ENCODE results near the gene INTS1.

Gene INTS1

GRCh38 chr7:1508277-1508758 is 4.1 kb upstream of the INTS1 start:
- DNase-seq (ENCODE audit: low read depth in 3 of 3, low spot score in 1 of 3): no peak

DNA sequence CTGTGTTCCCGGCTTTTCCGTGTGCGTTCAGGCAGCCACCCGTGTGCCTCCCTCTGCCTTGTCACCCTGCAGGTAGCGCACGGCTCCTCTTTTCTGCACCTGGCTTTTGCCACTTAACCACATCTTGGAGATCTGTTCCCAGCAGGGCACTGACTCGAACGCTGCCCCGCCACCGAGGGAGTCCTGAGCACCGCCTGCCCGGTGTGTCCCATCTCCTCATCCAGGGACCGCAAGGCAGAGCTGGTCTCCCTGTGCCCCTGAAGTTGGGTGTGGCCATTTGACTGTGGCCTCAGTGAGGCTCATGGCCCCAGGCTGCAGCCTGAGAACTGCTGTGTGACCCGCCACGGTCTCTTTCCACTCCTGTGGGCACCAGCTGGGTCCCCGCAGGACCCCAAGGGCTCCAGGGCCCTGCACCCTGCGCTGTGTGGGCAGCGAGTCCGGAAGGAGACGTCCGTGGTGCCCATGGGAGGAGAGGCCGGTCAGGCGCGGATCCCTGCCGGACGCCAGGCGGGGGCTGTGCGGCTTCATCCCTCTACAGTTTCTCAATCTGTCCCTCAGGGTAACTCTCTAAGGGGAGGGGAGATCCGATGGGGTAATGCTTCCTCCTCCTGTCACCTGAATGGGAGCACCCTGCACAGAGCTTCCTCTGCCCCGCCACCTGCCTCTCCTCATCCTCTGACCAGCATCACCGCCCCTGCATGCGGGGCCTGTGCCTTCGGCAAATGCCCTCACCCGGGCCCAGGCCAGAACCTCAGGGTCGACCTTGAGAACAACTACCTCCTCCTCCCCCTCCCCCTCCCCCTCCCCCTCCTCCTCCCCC is 1.8 kb upstream of the INTS1 start:
- no peak for DNase-seq (ENCODE audit: low read depth in 3 of 3, low spot score in 1 of 3)

GRCh38 chr7:1503390-1503789 is 799 bp downstream of the INTS1 start:
- DNase-seq (ENCODE audit: low read depth in 3 of 3, low spot score in 1 of 3): no peak

- no peak for DNase-seq (ENCODE audit: low read depth in 3 of 3, low spot score in 1 of 3)
Measured at GRCh38 chr7:1502845-1503244, 1.3 kb downstream of the INTS1 start.

- DNase-seq (ENCODE audit: low read depth in 3 of 3, low spot score in 1 of 3): no peak
Measured at GRCh38 chr7:1501487-1502270, 2.5 kb downstream of the INTS1 start.

GRCh38 chr7:1500064-1500807 is 4.0 kb downstream of the INTS1 start:
- DNase-seq (ENCODE audit: low read depth in 3 of 3, low spot score in 1 of 3): no peak

GRCh38 chr7:1499367-1500029 is 4.7 kb downstream of the INTS1 start:
- DNase-seq (ENCODE audit: low read depth in 3 of 3, low spot score in 1 of 3): no peak

- DNase-seq (ENCODE audit: low read depth in 3 of 3, low spot score in 1 of 3): no peak
Measured at GRCh38 chr7:1498370-1499305, 5.6 kb downstream of the INTS1 start.

- no peak for DNase-seq (ENCODE audit: low read depth in 3 of 3, low spot score in 1 of 3)
Measured at GRCh38 chr7:1497293-1497927, 6.8 kb downstream of the INTS1 start.

GRCh38 chr7:1496531-1497292 is 7.5 kb downstream of the INTS1 start:
- DNase-seq (ENCODE audit: low read depth in 3 of 3, low spot score in 1 of 3): no peak

- DNase-seq (ENCODE audit: low read depth in 3 of 3, low spot score in 1 of 3): no peak
Measured at GRCh38 chr7:1495564-1496242, 8.5 kb downstream of the INTS1 start.

- no peak for DNase-seq (ENCODE audit: low read depth in 3 of 3, low spot score in 1 of 3)
Measured at GRCh38 chr7:1494866-1495563, 9.2 kb downstream of the INTS1 start.

GRCh38 chr7:1494447-1494846 is 9.7 kb downstream of the INTS1 start:
- no peak for DNase-seq (ENCODE audit: low read depth in 3 of 3, low spot score in 1 of 3)

DNA sequence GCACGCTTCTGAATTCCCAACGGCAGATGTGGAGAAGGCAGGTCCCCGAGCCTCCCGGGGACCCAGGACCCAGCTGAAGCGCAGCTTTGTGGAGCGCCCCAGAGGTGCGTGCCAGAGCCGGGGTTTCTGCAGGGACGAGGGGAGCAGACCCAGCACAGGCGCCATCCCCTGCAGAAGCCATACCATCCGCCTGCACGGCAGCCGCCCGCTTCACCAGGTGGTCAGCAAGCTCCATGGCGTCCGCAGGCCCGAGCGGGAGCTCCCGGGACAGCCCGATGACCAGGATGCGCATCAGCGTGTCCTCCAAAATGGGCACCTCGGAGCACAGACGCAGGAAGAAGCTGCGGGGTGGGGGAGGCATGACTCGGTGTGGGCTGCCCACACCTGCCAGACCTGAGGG is 10.6 kb downstream of the INTS1 start:
- DNase-seq (ENCODE audit: low read depth in 3 of 3, low spot score in 1 of 3): no peak

DNA sequence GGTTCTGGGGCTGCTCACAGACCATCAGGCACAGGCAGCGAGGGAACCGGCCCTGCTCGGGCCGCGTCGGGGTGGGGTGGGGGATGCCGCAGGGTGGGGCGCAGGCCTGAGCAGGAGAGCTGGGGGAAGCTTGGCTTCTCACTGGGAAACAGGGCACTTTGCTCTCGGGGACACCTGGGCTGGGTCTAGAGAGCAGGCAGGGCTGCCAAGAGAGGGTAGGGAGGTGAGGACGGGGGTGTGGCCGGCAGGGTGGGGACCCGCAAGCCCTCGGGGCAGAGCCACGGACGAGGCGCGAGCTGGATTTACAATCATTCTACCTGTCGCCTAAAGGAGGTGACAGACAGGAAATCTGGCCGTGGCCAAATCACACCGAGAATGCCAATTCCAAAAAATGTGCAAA is 11.1 kb downstream of the INTS1 start:
- no peak for DNase-seq (ENCODE audit: low read depth in 3 of 3, low spot score in 1 of 3)

DNA sequence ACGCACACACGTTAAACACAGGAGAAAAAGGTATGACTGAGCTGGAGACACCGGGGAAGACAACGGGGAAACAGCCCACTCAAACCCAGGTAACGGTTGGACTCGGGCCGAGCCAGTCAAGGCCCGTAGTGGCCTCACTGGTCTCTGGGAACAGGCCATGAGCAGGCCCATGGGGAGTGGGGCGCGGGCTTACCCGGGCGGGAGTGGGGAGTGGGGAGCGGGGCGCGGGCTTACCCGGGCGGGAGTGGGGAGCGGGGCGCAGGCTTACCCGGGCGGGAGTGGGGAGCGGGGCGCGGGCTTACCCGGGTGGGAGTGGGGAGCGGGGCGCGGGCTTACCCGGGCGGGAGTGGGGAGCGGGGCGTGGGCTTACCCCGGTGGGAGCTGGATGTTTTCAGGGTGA is 11.5 kb downstream of the INTS1 start:
- no peak for DNase-seq (ENCODE audit: low read depth in 3 of 3, low spot score in 1 of 3)

DNA sequence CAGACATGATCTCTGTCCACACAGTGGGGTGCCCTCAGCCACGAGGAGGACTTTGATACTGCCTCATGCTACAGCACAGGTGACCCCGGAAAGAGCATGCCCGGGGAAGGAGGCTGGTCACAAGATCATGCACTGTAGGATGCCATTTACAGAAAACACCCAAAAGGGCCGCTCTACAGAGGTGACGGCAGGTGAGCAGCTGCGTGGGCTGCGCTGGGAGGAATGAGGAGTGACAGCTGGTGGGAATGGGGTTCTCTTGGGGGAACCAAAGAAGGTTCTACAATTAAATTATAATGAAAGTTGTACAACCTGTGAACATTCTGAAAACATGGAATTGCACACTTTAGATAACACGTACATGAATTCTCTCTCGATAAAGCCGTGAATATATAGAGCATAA is 12.0 kb downstream of the INTS1 start:
- no peak for DNase-seq (ENCODE audit: low read depth in 3 of 3, low spot score in 1 of 3)

DNA sequence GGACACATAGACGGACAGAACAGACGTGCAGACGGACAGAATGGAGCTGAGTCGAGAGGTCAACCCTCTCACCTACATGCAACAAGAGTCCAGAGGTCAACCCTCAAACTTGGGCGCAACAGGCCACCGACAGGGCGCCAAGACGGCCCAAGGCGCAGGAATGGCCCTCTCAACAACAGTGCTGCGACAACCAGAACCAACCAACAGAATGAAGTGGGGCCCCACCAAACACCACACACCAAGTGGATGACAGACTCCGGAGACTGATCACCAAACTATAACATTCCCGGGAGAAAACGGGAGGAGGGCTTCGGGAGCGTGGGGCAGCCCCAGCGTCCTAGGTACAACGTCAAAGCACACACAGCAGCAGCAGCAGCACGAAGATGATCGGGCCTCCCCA is 13.4 kb downstream of the INTS1 start:
- DNase-seq (ENCODE audit: low read depth in 3 of 3, low spot score in 1 of 3): no peak
